Lower leg skin (tissue), 4 donors: ENCODE results near the gene IL1RAP. TPM values are rescaled to one million over a fixed set of nuclear protein-coding genes. Genes with fewer than 3 reads are reported as not detected.

Experiments used
- DNase-seq, 2 donors: peaks; one replicate each; pipeline ENCODE4 v3.0.0-alpha.2; 2019; ENCODE audit warnings: low spot score in 2 of 2
- H3K4me3 ChIP-seq: fragments of 200-600 bp; sonication (generic); 2 replicates; pipeline ENCODE4 v1.5.1; 2017; ENCODE audit warnings: mild to moderate bottlenecking, low read depth; ENCODE audit not compliant: poor library complexity, severe bottlenecking
- CTCF ChIP-seq, 3 donors: fragments of 450-650 bp; IDR thresholded peaks; one replicate each; pipeline ENCODE4 v1.5.1; 2016; ENCODE audit warnings: antibody characterized with exemption in 3 of 3, mild to moderate bottlenecking in 3 of 3, moderate library complexity in 2 of 3
- POLR2A ChIP-seq, 2 donors: fragments of 450-650 bp; IDR thresholded peaks; one replicate each; pipeline ENCODE4 v1.6.1; 2016 to 2017; ENCODE audit warnings: antibody characterized with exemption in 2 of 2, mild to moderate bottlenecking in 1 of 2, moderate library complexity in 1 of 2
- WGBS, 2 donors: methylation state at CpG; one replicate each; pipeline ENCODE4 v1.1.5; 2018; 5-methylcytosine and 5-hydroxymethylcytosine counted together
- intact Hi-C: fragments of 100-400 bp; cut with DNase I; formaldehyde crosslinking; loops from one replicate; pipeline ENCODE4 v1.15.0; 2023; ENCODE audit warnings: low total_unique reads
- total RNA-seq, 4 donors: library from RNA; depleted of rRNA; stranded (reverse); fragments of >200 nt; gene quantifications; one replicate each; pipeline ENCODE4 v1.1.0, GENCODE V29; 2016

Gene IL1RAP
- total RNA-seq, 4 donors from 2014 or later: 18.5 to 37.7 (median 23.9) TPM

GRCh38 chr3:190538288-190538687 lies 24.4 kb downstream of the IL1RAP start:
- intact Hi-C loops: no loop called here
- H3K4me3 ChIP-seq: no peak overlapping the region

GRCh38 chr3:190539526-190539925 lies 25.6 kb downstream of the IL1RAP start:
- no peak for DNase-seq
- no peak overlapping the region for H3K4me3 ChIP-seq
- TF ChIP-seq POLR2A (IDR thresholded peaks at IDR 0.05): no peak
- no peak for TF ChIP-seq CTCF (IDR thresholded peaks at IDR 0.05)
- 94 to 99% methylated on average over 3 of the region's 3 CpGs for WGBS, 2 donors
- intact Hi-C loops: no loop called here

More at GRCh38 chr3:190538288-190538687, 24.4 kb downstream of the IL1RAP start:
- no peak for DNase-seq
- TF ChIP-seq POLR2A (IDR thresholded peaks at IDR 0.05): no peak
- TF ChIP-seq CTCF (IDR thresholded peaks at IDR 0.05): no peak
- WGBS, 2 donors: 90 to 91% methylated on average over 2 of the region's 2 CpGs

- H3K4me3 ChIP-seq: no peak overlapping the region
- TF ChIP-seq CTCF (IDR thresholded peaks at IDR 0.05): no peak
- intact Hi-C loops: no loop called here
- no peak for DNase-seq
These were observed 27.1 kb downstream of the IL1RAP start for GRCh38 chr3:190541008-190541407.

GRCh38 chr3:190541560-190541959 lies 27.7 kb downstream of the IL1RAP start:
- 87 to 91% methylated on average over 2 of the region's 2 CpGs for WGBS, 2 donors
- H3K4me3 ChIP-seq: no peak overlapping the region
- TF ChIP-seq POLR2A (IDR thresholded peaks at IDR 0.05) (no peak), CTCF (IDR thresholded peaks at IDR 0.05) (no peak)
- DNase-seq: no peak
- intact Hi-C loops: no loop called here

GRCh38 chr3:190542846-190543245 lies 29.0 kb downstream of the IL1RAP start:
- DNase-seq: no peak
- WGBS, 2 donors: 31 to 35% methylated on average over 1 of the region's 1 CpG
- H3K4me3 ChIP-seq: no peak overlapping the region
- intact Hi-C loops: no loop called here
- TF ChIP-seq POLR2A (IDR thresholded peaks at IDR 0.05) (no peak), CTCF (IDR thresholded peaks at IDR 0.05) (no peak)

GRCh38 chr3:190543671-190544070 lies 29.8 kb downstream of the IL1RAP start:
- intact Hi-C loops: no loop called here
- no peak for DNase-seq
- 40 to 54% methylated on average over 4 of the region's 4 CpGs for WGBS, 2 donors
- H3K4me3 ChIP-seq: no peak overlapping the region
- no peak for TF ChIP-seq CTCF (IDR thresholded peaks at IDR 0.05)
- TF ChIP-seq POLR2A (IDR thresholded peaks at IDR 0.05): no peak
